K562 (cell line): ENCODE results near the gene ACAT2. TPM values are rescaled to one million over a fixed set of nuclear protein-coding genes. Genes with fewer than 3 reads are reported as not detected.

ENCODE experiments used
- CEBPB ChIP-seq: fragments of 450-650 bp; IDR thresholded peaks from 2 replicates; pipeline ENCODE4 v1.6.1; 2016; ENCODE audit warnings: missing genetic modification characterization, missing compliant biosample characterization
- CEBPG ChIP-seq, 3 experiments: fragments of 200-800 bp in 1 of 3; sonication (Bioruptor generic) in 1 of 3; sonication (generic) in 1 of 3; formaldehyde crosslinking in 1 of 3; IDR thresholded peaks in 2 of 3; conservative IDR thresholded peaks in 1 of 3; 2 replicates each; pipeline versions ENCODE4 v1.6.1 to v1.8.0; 2016 to 2022; ENCODE audit warnings: missing compliant biosample characterization in 2 of 3, missing genetic modification characterization in 2 of 3, mild to moderate bottlenecking in 1 of 3, missing genetic modification reagents in 1 of 3
- FIP1L1 ChIP-seq: fragments of 200-400 bp; formaldehyde crosslinking; IDR thresholded peaks from 2 replicates; pipeline ENCODE4 v1.6.1; 2018; ENCODE audit warnings: mild to moderate bottlenecking, low read depth, low read length; ENCODE audit not compliant: poor library complexity, severe bottlenecking
- MTA3 ChIP-seq: fragments of 450-650 bp; formaldehyde crosslinking; IDR thresholded peaks from 2 replicates; pipeline ENCODE4 v1.6.1; 2017; ENCODE audit warnings: mild to moderate bottlenecking, borderline replicate concordance
- PATZ1 ChIP-seq: fragments of 250-450 bp; sonication (Bioruptor Pico); IDR thresholded peaks from 2 replicates; pipeline ENCODE4 v1.5.0; 2020; ENCODE audit warnings: mild to moderate bottlenecking, borderline replicate concordance
- PKNOX1 ChIP-seq: fragments of 450-650 bp; IDR thresholded peaks from 2 replicates; pipeline ENCODE4 v1.6.1; 2016
- SMAD1 ChIP-seq: fragments of 150-350 bp; IDR thresholded peaks from 2 replicates; pipeline ENCODE4 v1.6.1; 2014; ENCODE audit warnings: low read length, low read depth; ENCODE audit not compliant: partially characterized antibody
- TEAD1 ChIP-seq, 2 experiments: fragments of 450-650 bp in 1 of 2; sonication (generic) in 1 of 2; formaldehyde crosslinking; IDR thresholded peaks; 2 replicates each; pipeline versions ENCODE4 v1.4.0 to v1.8.0; 2020 to 2022; ENCODE audit warnings: mild to moderate bottlenecking in 2 of 2, missing genetic modification reagents in 1 of 2
- TFAM ChIP-seq: fragments of 250-450 bp; sonication (Bioruptor Pico); conservative IDR thresholded peaks from 2 replicates; pipeline ENCODE4 v1.5.0; 2021; ENCODE audit warnings: mild to moderate bottlenecking, moderate library complexity
- ZBTB43 ChIP-seq: sonication (generic); formaldehyde crosslinking; IDR thresholded peaks from 2 replicates; pipeline ENCODE4 v1.8.0; 2023; ENCODE audit warnings: mild to moderate bottlenecking, missing genetic modification reagents
- ZBTB49 ChIP-seq: sonication (generic); formaldehyde crosslinking; IDR thresholded peaks from 2 replicates; pipeline ENCODE4 v1.8.0; 2022; ENCODE audit warnings: missing genetic modification reagents, mild to moderate bottlenecking, borderline replicate concordance
- ZNF316 ChIP-seq: fragments of 450-650 bp; IDR thresholded peaks from 2 replicates; pipeline ENCODE4 v1.6.1; 2016
- ZNF354B ChIP-seq: fragments of 250-450 bp; sonication (Bioruptor Pico); IDR thresholded peaks from 2 replicates; pipeline ENCODE4 v1.4.0; 2020
- polyA plus RNA-seq, 8 experiments: library from polyadenylated mRNA; depleted of rRNA in 4 of 8; stranded (reverse) in 5 of 8; unstranded in 3 of 8; fragments of >200 nt; fragmentation: Nextera tagmentation in 2 of 8; fragmentation: Illumina TruSeq in 1 of 8; extraction: Ambion mirVana in 2 of 8; extraction: Trizol in 1 of 8; gene quantifications; 2 replicates each; pipeline versions ENCODE4 v1.2.1 to v1.2.3, GENCODE V29; 2011 to 2014; ENCODE audit warnings: inconsistent platforms in 1 of 8, missing spikeins in 1 of 8
- total RNA-seq, 7 experiments: library from RNA; depleted of rRNA in 6 of 7; stranded (reverse); fragments of >200 nt in 6 of 7; fragmentation: Illumina TruSeq in 2 of 7; extraction: Trizol in 2 of 7; gene quantifications; 2 replicates each; pipeline versions ENCODE4 v1.2.1 to v1.2.3, GENCODE V29; 2011 to 2021; ENCODE audit warnings: low replicate concordance in 1 of 7

ACAT2 gene
- total and polyA plus RNA-seq, 9 of the 15 experiments (the other 6 are each of a cell fraction or from before 2014, with no cell fraction given) = 63.0 to 309 (median 144) TPM

- TF ChIP-seq ZBTB49 (CRISPR knock-in tag) = no peak
- TF ChIP-seq ZNF316 = peak; percentile 52; the same call in 1 of the 2 replicates
- TF ChIP-seq SMAD1 = no peak
- TF ChIP-seq TFAM (CRISPR knock-in tag) = no peak
- no peak for TF ChIP-seq ZBTB43 (CRISPR knock-in tag)
- TF ChIP-seq TEAD1 (CRISPR knock-in tag; IDR thresholded peaks at IDR 0.05) = peak in 1 of 2 experiments; percentile 33; a peak in 1 of 4 replicates
- no peak for TF ChIP-seq MTA3
- TF ChIP-seq PATZ1 = no peak
- peak; percentile 45; the same call in 1 of the 2 replicates for TF ChIP-seq PKNOX1
- TF ChIP-seq FIP1L1 = no peak
- peak; percentile 73 for TF ChIP-seq CEBPB (tag)
- no peak; the same call in 1 of the 2 replicates for TF ChIP-seq CEBPG (CRISPR knock-in tag; IDR thresholded peaks at IDR 0.05)
- TF ChIP-seq CEBPG (tag; conservative IDR thresholded peaks at IDR 0.05 in 1 of 2, IDR thresholded peaks at IDR 0.05 in 1 of 2) = peak; percentile 67 to 77; a peak in 3 of 4 replicates
- no peak for TF ChIP-seq ZNF354B
Measured at GRCh38 chr6:159760602-159761057, 1.2 kb upstream of the ACAT2 start (continued).
